HEK293 (cell line): ENCODE measurements around the gene SARNP.

Experiments
- CTCF ChIA-PET: fragments of 350-600 bp; formaldehyde crosslinking; extraction: SDS; loops from one replicate; lab custom pipeline; 2021; ENCODE audit warnings: antibody characterized with exemption; lab: Yijun Ruan, JAX
- POLR2A ChIA-PET: fragments of 300-600 bp; formaldehyde crosslinking; extraction: SDS; loops from one replicate; lab custom pipeline; 2020; ENCODE audit warnings: antibody characterized with exemption, inconsistent platforms; lab: Yijun Ruan, JAX
- H3K27ac ChIP-seq: fragments of 200-500 bp; sonication (Bioruptor generic); 2 replicates; pipeline ENCODE4 v1.5.1; 2014; ENCODE audit warnings: low read depth, low read length, control low read depth, inconsistent platforms; ENCODE audit errors: extremely low read depth
- H3K36me3 ChIP-seq, 2 experiments: fragments of 200-500 bp in 1 of 2; sonication (Bioruptor generic) in 1 of 2; 1 replicate in 1 of 2; 2 replicates in 1 of 2; pipeline ENCODE4 v1.5.1; 2014 to 2017; ENCODE audit warnings: inconsistent platforms in 2 of 2, low read length in 2 of 2; ENCODE audit not compliant: control insufficient read depth in 2 of 2, insufficient read depth in 1 of 2
- H3K4me1 ChIP-seq: fragments of 200-500 bp; sonication (Bioruptor generic); 2 replicates; pipeline ENCODE4 v1.5.1; 2014; ENCODE audit warnings: mild to moderate bottlenecking, low read length, inconsistent platforms; ENCODE audit not compliant: control insufficient read depth, insufficient read depth
- H3K4me3 ChIP-seq: 2 replicates; pipeline ENCODE4 v1.5.1; 2011; ENCODE audit warnings: low read depth, mild to moderate bottlenecking, control low read depth, low read length, moderate library complexity
- H3K9me3 ChIP-seq: fragments of 200-500 bp; sonication (Bioruptor generic); 2 replicates; pipeline ENCODE4 v1.5.1; 2014; ENCODE audit warnings: low read depth, low read length, inconsistent platforms; ENCODE audit not compliant: control insufficient read depth, insufficient read depth
- GFI1B ChIP-seq: fragments of 450-650 bp; formaldehyde crosslinking; IDR thresholded peaks from 2 replicates; pipeline ENCODE4 v1.5.1; 2016; ENCODE audit warnings: missing biosample characterization, missing genetic modification characterization
- IKZF3 ChIP-seq: fragments of 450-650 bp; IDR thresholded peaks from 2 replicates; pipeline ENCODE4 v1.5.0; 2018; ENCODE audit warnings: missing biosample characterization, mild to moderate bottlenecking, missing genetic modification characterization, moderate library complexity
- KLF10 ChIP-seq: fragments of 450-650 bp; IDR thresholded peaks from 2 replicates; pipeline ENCODE4 v1.5.1; 2018; ENCODE audit warnings: missing biosample characterization, mild to moderate bottlenecking, missing genetic modification characterization
- OSR2 ChIP-seq: fragments of 450-650 bp; formaldehyde crosslinking; IDR thresholded peaks from 2 replicates; pipeline ENCODE4 v1.5.1; 2016; ENCODE audit warnings: missing biosample characterization, missing genetic modification characterization
- PRDM1 ChIP-seq: fragments of 450-650 bp; formaldehyde crosslinking; IDR thresholded peaks from 2 replicates; pipeline ENCODE4; 2016; ENCODE audit warnings: missing biosample characterization, missing genetic modification characterization
- WT1 ChIP-seq: fragments of 450-650 bp; formaldehyde crosslinking; IDR thresholded peaks from 2 replicates; pipeline ENCODE4 v1.5.1; 2016; ENCODE audit warnings: missing biosample characterization, missing genetic modification characterization
- ZBTB20 ChIP-seq: fragments of 450-650 bp; formaldehyde crosslinking; IDR thresholded peaks from 2 replicates; pipeline ENCODE4 v1.5.1; 2016; ENCODE audit warnings: missing biosample characterization, missing genetic modification characterization
- ZEB2 ChIP-seq: fragments of 450-650 bp; formaldehyde crosslinking; IDR thresholded peaks from 2 replicates; pipeline ENCODE4 v1.5.1; 2016; ENCODE audit warnings: missing biosample characterization, missing genetic modification characterization
- ZFP41 ChIP-seq: fragments of 450-650 bp; formaldehyde crosslinking; IDR thresholded peaks from 2 replicates; pipeline ENCODE4 v1.5.1; 2016; ENCODE audit warnings: missing biosample characterization, missing genetic modification characterization, borderline replicate concordance
- ZFP69B ChIP-seq: fragments of 450-650 bp; formaldehyde crosslinking; IDR thresholded peaks from 2 replicates; pipeline ENCODE4 v1.5.1; 2016; ENCODE audit warnings: missing biosample characterization, missing genetic modification characterization
- ZIC2 ChIP-seq: fragments of 450-650 bp; formaldehyde crosslinking; IDR thresholded peaks from 2 replicates; pipeline ENCODE4 v1.5.1; 2016; ENCODE audit warnings: missing biosample characterization, missing genetic modification characterization
- ZNF10 ChIP-seq: fragments of 450-650 bp; formaldehyde crosslinking; IDR thresholded peaks from 2 replicates; pipeline ENCODE4 v1.5.1; 2017; ENCODE audit warnings: missing biosample characterization, missing genetic modification characterization
- ZNF175 ChIP-seq: fragments of 450-650 bp; formaldehyde crosslinking; IDR thresholded peaks from 2 replicates; pipeline ENCODE4 v1.5.1; 2016; ENCODE audit warnings: missing biosample characterization, missing genetic modification characterization
- ZNF211 ChIP-seq: fragments of 450-650 bp; formaldehyde crosslinking; IDR thresholded peaks from 2 replicates; pipeline ENCODE4 v1.5.1; 2016; ENCODE audit warnings: low read depth, missing biosample characterization, missing genetic modification characterization
- ZNF223 ChIP-seq: fragments of 450-650 bp; formaldehyde crosslinking; IDR thresholded peaks from 2 replicates; pipeline ENCODE4 v1.5.1; 2016; ENCODE audit warnings: missing biosample characterization, missing genetic modification characterization
- ZNF274 ChIP-seq, 2 experiments: fragments of 200-500 bp in 1 of 2; fragments of 450-650 bp in 1 of 2; sonication (Bioruptor generic) in 1 of 2; formaldehyde crosslinking in 1 of 2; IDR thresholded peaks; 2 replicates each; pipeline versions ENCODE4 v1.5.1 to v1.6.1; 2014 to 2016; ENCODE audit warnings: borderline replicate concordance in 1 of 2, inconsistent platforms in 1 of 2, low read length in 1 of 2, missing biosample characterization in 1 of 2, missing genetic modification characterization in 1 of 2
- ZNF324 ChIP-seq: fragments of 450-650 bp; formaldehyde crosslinking; IDR thresholded peaks from 2 replicates; pipeline ENCODE4 v1.5.1; 2016; ENCODE audit warnings: missing biosample characterization, missing genetic modification characterization
- ZNF350 ChIP-seq: fragments of 450-650 bp; formaldehyde crosslinking; IDR thresholded peaks from 2 replicates; pipeline ENCODE4 v1.5.0; 2017; ENCODE audit warnings: missing biosample characterization, mild to moderate bottlenecking, missing genetic modification characterization
- ZNF433 ChIP-seq: fragments of 450-650 bp; formaldehyde crosslinking; IDR thresholded peaks from 2 replicates; pipeline ENCODE4 v1.5.1; 2016; ENCODE audit warnings: missing biosample characterization, missing genetic modification characterization, low read depth
- ZNF596 ChIP-seq: fragments of 450-650 bp; IDR thresholded peaks from 2 replicates; pipeline ENCODE4 v1.5.0; 2018; ENCODE audit warnings: missing biosample characterization, mild to moderate bottlenecking, missing genetic modification characterization, moderate library complexity
- ZNF621 ChIP-seq: fragments of 450-650 bp; formaldehyde crosslinking; IDR thresholded peaks from 2 replicates; pipeline ENCODE4 v1.5.1; 2017; ENCODE audit warnings: missing biosample characterization, missing genetic modification characterization
- ZNF777 ChIP-seq: fragments of 450-650 bp; formaldehyde crosslinking; IDR thresholded peaks from 2 replicates; pipeline ENCODE4 v1.5.1; 2017; ENCODE audit warnings: missing biosample characterization, missing genetic modification characterization, borderline replicate concordance
- ZNF785 ChIP-seq: fragments of 450-650 bp; formaldehyde crosslinking; IDR thresholded peaks from 2 replicates; pipeline ENCODE4 v1.5.1; 2016; ENCODE audit warnings: missing biosample characterization, missing genetic modification characterization
- ZNF830 ChIP-seq: fragments of 450-650 bp; IDR thresholded peaks from 2 replicates; pipeline ENCODE4 v1.5.0; 2018; ENCODE audit warnings: missing biosample characterization, missing genetic modification characterization, low read depth, mild to moderate bottlenecking, moderate library complexity
- ZSCAN23 ChIP-seq: fragments of 450-650 bp; formaldehyde crosslinking; IDR thresholded peaks from 2 replicates; pipeline ENCODE4 v1.5.1; 2016; ENCODE audit warnings: missing biosample characterization, missing genetic modification characterization
- ZXDB ChIP-seq: fragments of 450-650 bp; formaldehyde crosslinking; IDR thresholded peaks from 2 replicates; pipeline ENCODE4 v1.5.1; 2016; ENCODE audit warnings: missing biosample characterization, missing genetic modification characterization
- TF ChIP-seq, protein P1 (sequence below): fragments of 450-650 bp; formaldehyde crosslinking; conservative IDR thresholded peaks from 2 replicates; pipeline ENCODE4 v1.5.1; 2016; ENCODE audit warnings: low read depth, missing biosample characterization, missing genetic modification characterization
- TF ChIP-seq, protein P2 (sequence below): fragments of 450-650 bp; formaldehyde crosslinking; IDR thresholded peaks from 2 replicates; pipeline ENCODE4 v1.5.1; 2017; ENCODE audit warnings: missing biosample characterization, missing genetic modification characterization

The SARNP gene

DNA sequence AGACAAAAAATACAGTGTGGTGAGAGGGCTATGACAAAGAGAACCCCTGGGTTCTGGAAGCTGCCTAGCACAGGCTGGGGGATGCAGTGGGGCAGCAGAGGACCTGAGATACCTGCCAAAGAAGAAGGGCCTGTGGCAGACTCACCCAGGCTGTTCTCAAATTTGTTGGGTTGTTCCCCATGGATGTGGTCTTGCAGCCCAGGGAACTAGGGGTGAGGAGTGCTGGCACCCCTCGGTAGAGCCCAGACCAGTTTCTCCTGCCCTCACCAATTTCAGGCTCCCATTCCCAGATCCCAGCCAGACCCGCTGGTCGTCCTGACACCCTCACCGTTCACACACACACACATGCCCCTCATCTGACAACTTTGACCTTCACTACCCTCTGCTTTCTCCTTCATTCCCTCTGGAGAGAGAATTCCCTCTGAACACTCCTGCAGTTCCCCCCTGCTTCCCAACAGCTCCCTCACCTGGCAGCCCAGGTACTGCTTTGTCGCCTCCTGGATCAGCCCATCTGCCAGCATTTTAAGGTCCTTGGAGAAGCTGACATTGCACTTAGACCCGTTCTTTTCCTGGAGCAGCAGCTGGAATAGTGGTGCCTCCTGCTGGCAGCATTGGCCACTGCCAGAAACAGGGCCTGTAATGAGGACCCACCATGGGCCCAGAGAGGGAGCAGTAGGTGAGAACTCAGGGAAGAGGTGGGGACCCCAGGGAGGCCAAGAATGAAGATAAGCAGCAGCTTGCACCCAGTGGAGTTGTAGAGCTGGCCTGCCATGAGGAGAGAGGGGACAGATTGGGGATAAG is 80.5 kb downstream of the SARNP start:
- no peak overlapping the region for H3K27ac ChIP-seq
- no peak overlapping the region for H3K4me3 ChIP-seq
- H3K4me1 ChIP-seq, result peaks cover 8% of the 10 kb centered on the region; the same call in 1 of the 2 replicates
- ChIA-PET CTCF (interaction anchor here (0.5 to 6.8 kb wide), 50 partner anchors 7 to 593 kb away, joined by 3 to 127 read pairs (median 5); partner anchors contain the start of genes BLOC1S1, CD63, ITGA7 and ORMDL2), POLR2A (interaction anchor here (1.1 to 3.4 kb wide), 5 partner anchors 7 to 92 kb away, joined by 3 to 24 read pairs (median 4); partner anchors contain the start of genes CD63, DNAJC14, ORMDL2 and SARNP)
- H3K9me3 ChIP-seq, result no peaks in the 10 kb centered on the region
- no peaks in the 10 kb centered on the region for H3K36me3 ChIP-seq
- no peak for TF ChIP-seq WT1 (tag by site-specific recombination)
- TF ChIP-seq ZEB2 (tag by site-specific recombination), result peak; percentile 53; the same call in 1 of the 2 replicates
- TF ChIP-seq ZNF324 (tag by site-specific recombination), result no peak
- no peak for TF ChIP-seq ZNF350
- TF ChIP-seq KLF10, result no peak
- TF ChIP-seq ZNF830, result no peak
- no peak; the same call in 1 of the 2 replicates for TF ChIP-seq ZBTB20 (tag by site-specific recombination)
- no peak for TF ChIP-seq ZNF777
- no peak for TF ChIP-seq ZNF621 (tag by site-specific recombination)
- no peak for TF ChIP-seq ZNF785 (tag by site-specific recombination)
- TF ChIP-seq ZNF223 (tag by site-specific recombination), result no peak
- TF ChIP-seq, protein P1, sequence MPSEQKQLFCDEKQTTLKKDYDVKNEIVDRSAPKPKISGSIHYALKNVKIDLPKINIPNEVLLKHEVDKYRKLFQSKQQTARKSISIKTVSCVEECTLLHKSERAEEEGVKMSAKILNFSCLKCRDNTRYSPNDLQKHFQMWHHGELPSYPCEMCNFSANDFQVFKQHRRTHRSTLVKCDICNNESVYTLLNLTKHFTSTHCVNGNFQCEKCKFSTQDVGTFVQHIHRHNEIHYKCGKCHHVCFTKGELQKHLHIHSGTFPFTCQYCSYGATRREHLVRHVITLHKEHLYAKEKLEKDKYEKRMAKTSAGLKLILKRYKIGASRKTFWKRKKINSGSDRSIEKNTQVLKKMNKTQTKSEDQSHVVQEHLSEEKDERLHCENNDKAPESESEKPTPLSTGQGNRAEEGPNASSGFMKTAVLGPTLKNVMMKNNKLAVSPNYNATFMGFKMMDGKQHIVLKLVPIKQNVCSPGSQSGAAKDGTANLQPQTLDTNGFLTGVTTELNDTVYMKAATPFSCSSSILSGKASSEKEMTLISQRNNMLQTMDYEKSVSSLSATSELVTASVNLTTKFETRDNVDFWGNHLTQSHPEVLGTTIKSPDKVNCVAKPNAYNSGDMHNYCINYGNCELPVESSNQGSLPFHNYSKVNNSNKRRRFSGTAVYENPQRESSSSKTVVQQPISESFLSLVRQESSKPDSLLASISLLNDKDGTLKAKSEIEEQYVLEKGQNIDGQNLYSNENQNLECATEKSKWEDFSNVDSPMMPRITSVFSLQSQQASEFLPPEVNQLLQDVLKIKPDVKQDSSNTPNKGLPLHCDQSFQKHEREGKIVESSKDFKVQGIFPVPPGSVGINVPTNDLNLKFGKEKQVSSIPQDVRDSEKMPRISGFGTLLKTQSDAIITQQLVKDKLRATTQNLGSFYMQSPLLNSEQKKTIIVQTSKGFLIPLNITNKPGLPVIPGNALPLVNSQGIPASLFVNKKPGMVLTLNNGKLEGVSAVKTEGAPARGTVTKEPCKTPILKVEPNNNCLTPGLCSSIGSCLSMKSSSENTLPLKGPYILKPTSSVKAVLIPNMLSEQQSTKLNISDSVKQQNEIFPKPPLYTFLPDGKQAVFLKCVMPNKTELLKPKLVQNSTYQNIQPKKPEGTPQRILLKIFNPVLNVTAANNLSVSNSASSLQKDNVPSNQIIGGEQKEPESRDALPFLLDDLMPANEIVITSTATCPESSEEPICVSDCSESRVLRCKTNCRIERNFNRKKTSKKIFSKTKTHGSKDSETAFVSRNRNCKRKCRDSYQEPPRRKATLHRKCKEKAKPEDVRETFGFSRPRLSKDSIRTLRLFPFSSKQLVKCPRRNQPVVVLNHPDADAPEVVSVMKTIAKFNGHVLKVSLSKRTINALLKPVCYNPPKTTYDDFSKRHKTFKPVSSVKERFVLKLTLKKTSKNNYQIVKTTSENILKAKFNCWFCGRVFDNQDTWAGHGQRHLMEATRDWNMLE (tag by site-specific recombination), result no peak
- no peak for TF ChIP-seq ZSCAN23 (tag by site-specific recombination)
- TF ChIP-seq, protein P2, sequence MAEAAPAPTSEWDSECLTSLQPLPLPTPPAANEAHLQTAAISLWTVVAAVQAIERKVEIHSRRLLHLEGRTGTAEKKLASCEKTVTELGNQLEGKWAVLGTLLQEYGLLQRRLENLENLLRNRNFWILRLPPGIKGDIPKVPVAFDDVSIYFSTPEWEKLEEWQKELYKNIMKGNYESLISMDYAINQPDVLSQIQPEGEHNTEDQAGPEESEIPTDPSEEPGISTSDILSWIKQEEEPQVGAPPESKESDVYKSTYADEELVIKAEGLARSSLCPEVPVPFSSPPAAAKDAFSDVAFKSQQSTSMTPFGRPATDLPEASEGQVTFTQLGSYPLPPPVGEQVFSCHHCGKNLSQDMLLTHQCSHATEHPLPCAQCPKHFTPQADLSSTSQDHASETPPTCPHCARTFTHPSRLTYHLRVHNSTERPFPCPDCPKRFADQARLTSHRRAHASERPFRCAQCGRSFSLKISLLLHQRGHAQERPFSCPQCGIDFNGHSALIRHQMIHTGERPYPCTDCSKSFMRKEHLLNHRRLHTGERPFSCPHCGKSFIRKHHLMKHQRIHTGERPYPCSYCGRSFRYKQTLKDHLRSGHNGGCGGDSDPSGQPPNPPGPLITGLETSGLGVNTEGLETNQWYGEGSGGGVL (tag by site-specific recombination), result no peak
- TF ChIP-seq OSR2, result no peak
- 0 out of 2 replicates have a peak, but pooled peaks have one; percentile 18 for TF ChIP-seq ZXDB
- peak; percentile 89 for TF ChIP-seq PRDM1
- peak; percentile 69 for TF ChIP-seq ZIC2 (tag by site-specific recombination)
- TF ChIP-seq IKZF3, result peak; percentile 85
- no peak for TF ChIP-seq ZFP41 (tag by site-specific recombination)
- no peak for TF ChIP-seq ZNF10 (tag by site-specific recombination)
- TF ChIP-seq ZNF175 (tag by site-specific recombination), result no peak
- TF ChIP-seq ZNF433 (tag by site-specific recombination), result no peak
- no peak for TF ChIP-seq ZNF211 (tag by site-specific recombination)
- TF ChIP-seq ZNF596 (tag by site-specific recombination), result no peak
- TF ChIP-seq GFI1B, result no peak
- peak; percentile 90 for TF ChIP-seq ZFP69B (tag by site-specific recombination)
- TF ChIP-seq ZNF274 (IDR thresholded peaks at IDR 0.05; ENCODE audit: low read length), result no peak
- TF ChIP-seq ZNF274 (tag by site-specific recombination; IDR thresholded peaks at IDR 0.05; ENCODE audit: borderline replicate concordance), result no peak
